Fibroblast of skin of back (primary cell): ENCODE data around the gene ABLIM3.

Source experiments
- DNase-seq: peaks from one replicate; pipeline ENCODE4 v3.0.0-alpha.2; 2013

ABLIM3 gene

GRCh38 chr5:149188383-149188782 lies 47.1 kb downstream of the ABLIM3 start:
- DNase-seq: no peak

GRCh38 chr5:149195337-149195887 lies 54.1 kb downstream of the ABLIM3 start:
- DNase-seq: no peak

- no peak for DNase-seq
Measured at GRCh38 chr5:149195962-149196361, 54.7 kb downstream of the ABLIM3 start.

- no peak for DNase-seq
Measured at GRCh38 chr5:149198148-149198547, 56.9 kb downstream of the ABLIM3 start.

GRCh38 chr5:149200355-149200754 lies 59.1 kb downstream of the ABLIM3 start:
- no peak for DNase-seq

- no peak for DNase-seq
Measured at GRCh38 chr5:149201121-149201637, 59.9 kb downstream of the ABLIM3 start.

GRCh38 chr5:149202910-149203451 lies 61.7 kb downstream of the ABLIM3 start:
- DNase-seq: no peak

GRCh38 chr5:149203921-149204441 lies 62.7 kb downstream of the ABLIM3 start:
- DNase-seq: peak; percentile 64

- DNase-seq: peak; percentile 45
Measured at GRCh38 chr5:149205625-149206523, 64.6 kb downstream of the ABLIM3 start.

- DNase-seq: no peak
Measured at GRCh38 chr5:149206524-149207141, 65.3 kb downstream of the ABLIM3 start.

GRCh38 chr5:149207831-149208230 lies 66.5 kb downstream of the ABLIM3 start:
- DNase-seq: no peak

- peak; percentile 36 for DNase-seq
Measured at GRCh38 chr5:149210225-149210624, 68.9 kb downstream of the ABLIM3 start.

- no peak for DNase-seq
Measured at GRCh38 chr5:149210968-149211490, 69.7 kb downstream of the ABLIM3 start.

GRCh38 chr5:149211566-149211965 lies 70.3 kb downstream of the ABLIM3 start:
- DNase-seq: peak; percentile 59

GRCh38 chr5:149212198-149212951 lies 71.1 kb downstream of the ABLIM3 start:
- peak; percentile 99 for DNase-seq

- DNase-seq: no peak
Measured at GRCh38 chr5:149213264-149213880, 72.1 kb downstream of the ABLIM3 start.

- no peak for DNase-seq
Measured at GRCh38 chr5:149215478-149216090, 74.3 kb downstream of the ABLIM3 start.

GRCh38 chr5:149216496-149216895 lies 75.2 kb downstream of the ABLIM3 start:
- no peak for DNase-seq

GRCh38 chr5:149217096-149217802 lies 76.0 kb downstream of the ABLIM3 start:
- DNase-seq: no peak

GRCh38 chr5:149217803-149218155 lies 76.5 kb downstream of the ABLIM3 start:
- no peak for DNase-seq
